ENCODE results near the gene GAS2L2.

DNA sequence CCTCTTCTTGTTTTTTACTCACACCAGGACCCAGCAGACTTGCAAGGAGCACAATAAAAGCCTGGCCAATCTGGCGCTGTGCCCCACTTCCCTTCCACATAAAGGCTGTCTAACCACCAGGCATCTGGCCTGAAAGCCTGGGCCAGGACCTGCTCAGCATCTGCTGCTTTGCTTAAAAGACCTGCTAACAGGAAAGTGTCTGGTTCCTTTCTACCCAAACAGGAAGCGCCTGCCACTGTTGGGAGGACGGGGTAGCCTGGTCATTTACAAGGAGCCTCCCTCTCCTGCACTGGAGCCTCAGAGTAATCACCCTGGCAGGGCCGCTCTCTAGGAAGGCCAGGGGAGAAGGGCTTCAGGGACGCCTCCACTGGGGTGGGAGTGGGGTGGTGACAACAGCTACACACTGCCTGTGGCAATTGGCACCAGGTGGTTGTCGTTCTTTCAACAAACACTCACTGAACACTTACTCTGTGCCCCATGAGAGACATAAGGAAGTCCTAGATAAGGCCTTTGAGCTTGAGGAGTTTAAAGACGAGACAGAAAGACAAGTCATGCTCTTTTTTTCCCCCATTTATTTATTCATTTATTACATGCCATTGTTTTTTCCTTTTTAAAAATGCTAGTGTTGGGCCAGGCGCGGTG is 48.7 kb upstream of the GAS2L2 start:
- TF ChIP-seq, protein P1, sequence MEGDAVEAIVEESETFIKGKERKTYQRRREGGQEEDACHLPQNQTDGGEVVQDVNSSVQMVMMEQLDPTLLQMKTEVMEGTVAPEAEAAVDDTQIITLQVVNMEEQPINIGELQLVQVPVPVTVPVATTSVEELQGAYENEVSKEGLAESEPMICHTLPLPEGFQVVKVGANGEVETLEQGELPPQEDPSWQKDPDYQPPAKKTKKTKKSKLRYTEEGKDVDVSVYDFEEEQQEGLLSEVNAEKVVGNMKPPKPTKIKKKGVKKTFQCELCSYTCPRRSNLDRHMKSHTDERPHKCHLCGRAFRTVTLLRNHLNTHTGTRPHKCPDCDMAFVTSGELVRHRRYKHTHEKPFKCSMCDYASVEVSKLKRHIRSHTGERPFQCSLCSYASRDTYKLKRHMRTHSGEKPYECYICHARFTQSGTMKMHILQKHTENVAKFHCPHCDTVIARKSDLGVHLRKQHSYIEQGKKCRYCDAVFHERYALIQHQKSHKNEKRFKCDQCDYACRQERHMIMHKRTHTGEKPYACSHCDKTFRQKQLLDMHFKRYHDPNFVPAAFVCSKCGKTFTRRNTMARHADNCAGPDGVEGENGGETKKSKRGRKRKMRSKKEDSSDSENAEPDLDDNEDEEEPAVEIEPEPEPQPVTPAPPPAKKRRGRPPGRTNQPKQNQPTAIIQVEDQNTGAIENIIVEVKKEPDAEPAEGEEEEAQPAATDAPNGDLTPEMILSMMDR (IDR thresholded peaks at IDR 0.05 in 4 of 5, conservative IDR thresholded peaks at IDR 0.05 in 1 of 5) = no peak
- TF ChIP-seq POLR2A (IDR thresholded peaks at IDR 0.05) = no peak
